HG03558 (cell line): Measurements from ENCODE around the gene MPP7.

Experiments
- ATAC-seq: cut with Tn5 transposase; IDR thresholded peaks from one replicate; pipeline ENCODE4 v1.9.1; 2021; ENCODE audit warnings: moderate number of reproducible peaks; ENCODE audit not compliant: unreplicated experiment; ENCODE audit errors: extremely low read depth

The MPP7 gene

GRCh38 chr10:28276384-28276783 is 26.5 kb downstream of the MPP7 start:
- no peak for ATAC-seq

GRCh38 chr10:28274475-28274874 is 28.4 kb downstream of the MPP7 start:
- no peak for ATAC-seq

DNA sequence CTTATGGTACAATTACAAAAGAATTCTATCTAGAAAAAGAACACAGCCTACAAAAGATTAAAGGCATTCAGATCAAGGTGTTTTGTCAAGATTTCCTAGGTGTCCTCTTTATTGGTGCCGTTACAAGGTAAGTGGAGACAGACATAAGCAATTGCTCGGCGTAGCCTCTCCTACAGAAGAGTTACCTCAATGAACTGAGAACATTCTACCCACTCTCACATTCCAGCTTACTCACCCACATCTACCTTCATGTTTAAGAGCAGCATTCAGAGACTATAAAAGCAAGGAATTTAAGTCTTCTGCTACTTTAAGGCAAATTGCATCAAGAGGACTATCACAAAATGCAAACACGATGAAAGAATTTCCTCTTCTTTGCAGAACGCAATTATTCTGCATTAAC is 29.5 kb downstream of the MPP7 start:
- ATAC-seq, result no peak

DNA sequence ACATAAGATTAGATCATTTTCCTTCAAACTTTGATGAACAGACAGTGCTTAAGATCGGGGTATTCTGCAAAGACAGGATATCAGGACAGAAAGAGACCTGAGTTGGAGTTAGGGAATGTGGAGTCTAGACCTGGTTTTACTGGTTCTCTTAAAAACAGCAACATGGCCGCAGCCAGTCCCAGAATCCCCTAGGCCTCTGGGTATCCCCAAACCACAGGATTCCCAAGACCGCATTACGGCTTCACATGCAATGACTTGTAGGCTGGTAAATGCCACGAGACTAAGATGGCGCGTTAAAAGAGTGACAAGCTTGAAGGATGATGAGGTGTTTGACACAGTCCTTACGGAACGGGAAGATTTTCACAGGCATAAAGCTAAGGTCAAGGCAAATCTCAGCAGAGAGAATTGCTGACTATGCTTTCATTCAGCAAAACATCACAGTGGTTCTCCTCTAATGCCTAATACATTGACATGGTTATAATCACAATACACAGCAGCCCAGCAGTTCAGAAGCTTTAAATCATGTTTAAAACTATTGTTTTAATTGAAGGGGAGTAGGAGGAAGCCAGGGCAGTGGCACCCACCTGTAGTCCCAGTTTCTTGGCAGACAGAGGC is 32.9 kb downstream of the MPP7 start:
- no peak for ATAC-seq

GRCh38 chr10:28266449-28267224 is 36.2 kb downstream of the MPP7 start:
- ATAC-seq, result no peak

DNA sequence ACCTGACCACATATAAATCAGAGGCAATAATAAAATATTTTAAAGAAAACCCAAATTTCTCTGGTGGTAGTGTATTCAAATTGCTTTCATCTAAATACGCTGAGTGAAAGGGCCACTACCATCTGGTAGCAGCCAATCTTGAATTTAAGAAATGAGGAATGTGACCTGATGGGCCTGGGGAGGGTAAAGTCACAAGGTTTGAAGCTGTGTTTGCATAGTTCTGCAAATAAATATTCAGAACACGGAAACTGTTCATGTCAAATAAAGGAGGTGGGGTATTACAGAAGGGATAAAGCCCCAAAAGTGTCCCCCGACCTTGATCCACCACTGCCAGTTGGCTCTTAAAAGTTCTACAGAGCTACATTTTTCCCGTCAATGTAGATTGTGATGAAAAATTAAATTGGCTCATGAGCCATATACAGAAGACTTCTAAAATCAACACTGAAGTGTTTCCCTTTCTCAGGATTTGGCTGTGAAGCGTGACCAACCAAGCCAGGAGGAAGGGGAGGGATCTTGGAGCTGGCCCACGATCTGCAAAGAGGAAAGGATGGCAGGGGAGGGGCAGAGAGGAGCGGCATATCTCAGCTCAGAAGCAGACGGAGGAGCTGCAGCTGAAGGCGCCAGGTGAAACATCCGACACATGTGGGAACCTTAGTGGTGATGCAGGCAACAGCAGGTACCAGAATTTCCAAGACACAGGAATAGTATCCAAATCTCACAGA is 39.6 kb downstream of the MPP7 start:
- ATAC-seq, result no peak

DNA sequence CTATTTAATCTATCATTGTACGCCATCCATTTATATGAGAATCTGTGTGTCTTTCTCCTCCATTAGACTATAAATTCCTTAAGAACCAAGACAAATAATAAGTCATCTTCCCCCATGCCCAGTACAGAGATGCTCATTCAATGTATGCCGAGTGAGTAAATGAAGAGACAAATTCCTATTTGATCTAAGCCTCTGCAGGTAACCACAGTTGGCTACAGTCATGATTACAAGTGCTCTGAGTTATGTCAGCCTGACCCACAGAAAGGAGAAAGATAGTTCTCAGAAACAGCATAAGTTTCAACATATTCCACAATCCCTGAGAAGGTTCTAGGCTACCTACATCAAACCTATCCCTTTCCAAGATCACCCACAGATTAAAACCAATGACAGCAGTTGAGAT is 46.1 kb downstream of the MPP7 start:
- no peak for ATAC-seq

GRCh38 chr10:28254290-28254985 is 48.4 kb downstream of the MPP7 start:
- no peak for ATAC-seq

DNA sequence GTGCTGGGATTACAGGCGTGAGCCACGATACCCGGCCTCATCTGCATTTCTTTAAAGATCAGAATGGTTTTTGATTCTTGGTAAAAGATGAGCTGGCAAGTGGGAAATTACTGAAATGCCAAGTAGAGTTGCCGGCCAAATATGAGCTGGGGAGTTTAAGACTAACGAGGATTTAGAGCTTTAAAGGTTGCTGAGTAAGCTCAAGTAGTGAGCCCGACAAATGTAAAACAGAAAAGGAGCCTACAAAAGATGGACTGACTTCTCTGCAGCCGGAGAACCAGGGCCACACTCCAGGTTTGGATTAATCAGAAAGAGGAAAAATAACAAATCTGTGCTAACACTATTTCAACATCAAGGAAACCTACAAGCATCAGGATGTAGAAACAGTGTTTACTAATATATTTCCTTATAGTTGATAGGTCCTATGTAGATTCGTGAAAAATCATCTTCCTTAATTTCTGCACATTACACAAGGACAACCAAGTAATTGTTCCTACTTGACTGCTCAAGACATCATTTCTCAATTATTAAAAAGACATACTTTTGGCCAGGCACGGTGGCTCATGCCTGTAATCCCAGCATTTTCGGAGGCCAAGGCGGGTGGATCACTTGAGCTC is 49.6 kb downstream of the MPP7 start:
- ATAC-seq, result no peak
